GM23338 (cell line): ENCODE data around the gene YIF1A. TPM values are rescaled to one million over a fixed set of nuclear protein-coding genes. Genes with fewer than 3 reads are reported as not detected.

Experiments
- ATAC-seq: fragments of 200-7000 bp; cut with Tn5 transposase; 3 replicates; pipeline ENCODE4 v1.9.1; 2020
- DNase-seq: peaks from one replicate; pipeline ENCODE4 v3.0.0-alpha.2; 2015; ENCODE audit warnings: low spot score
- H2AFZ ChIP-seq: fragments of 200-600 bp; sonication (generic); 2 replicates; pipeline ENCODE4 v1.8.0; 2016; ENCODE audit warnings: antibody characterized with exemption, mild to moderate bottlenecking, moderate library complexity
- H3F3A ChIP-seq: fragments of 200-600 bp; sonication (generic); replicated peaks from 2 replicates; pipeline ENCODE4 v1.8.0; 2017; ENCODE audit warnings: antibody characterized with exemption, mixed run types, low read depth
- H3K27ac ChIP-seq: fragments of 200-600 bp; sonication (generic); 2 replicates; pipeline ENCODE4 v1.6.1; 2016; ENCODE audit warnings: low read depth
- H3K27me3 ChIP-seq: fragments of 200-600 bp; sonication (generic); 2 replicates; pipeline ENCODE4 v1.8.0; 2016; ENCODE audit warnings: mild to moderate bottlenecking, mixed run types, moderate library complexity; ENCODE audit not compliant: insufficient read depth
- H3K36me3 ChIP-seq: fragments of 200-600 bp; sonication (generic); 2 replicates; pipeline ENCODE4 v1.8.0; 2016; ENCODE audit warnings: mild to moderate bottlenecking; ENCODE audit not compliant: insufficient read depth
- H3K4me1 ChIP-seq: fragments of 200-600 bp; sonication (generic); 2 replicates; pipeline ENCODE4 v1.8.0; 2016; ENCODE audit warnings: mild to moderate bottlenecking, moderate library complexity; ENCODE audit not compliant: insufficient read depth
- H3K4me2 ChIP-seq: fragments of 200-600 bp; sonication (generic); 2 replicates; pipeline ENCODE4 v1.7.1; 2017; ENCODE audit warnings: mixed run types
- H3K4me3 ChIP-seq: fragments of 200-600 bp; sonication (generic); 2 replicates; pipeline ENCODE4 v1.6.1; 2016; ENCODE audit warnings: mixed run types
- H3K79me2 ChIP-seq: fragments of 200-600 bp; sonication (generic); replicated peaks from 2 replicates; pipeline ENCODE4 v1.8.0; 2017; ENCODE audit warnings: mild to moderate bottlenecking; ENCODE audit not compliant: insufficient read depth
- H3K9me2 ChIP-seq: fragments of 200-600 bp; sonication (generic); 2 replicates; pipeline ENCODE4 v1.8.0; 2017; ENCODE audit not compliant: insufficient read depth
- H4K20me1 ChIP-seq: fragments of 200-600 bp; sonication (generic); replicated peaks from 2 replicates; pipeline ENCODE4 v1.8.0; 2017; ENCODE audit warnings: mild to moderate bottlenecking; ENCODE audit not compliant: insufficient read depth
- H3K27ac Mint-ChIP-seq: 2 replicates; pipeline ENCODE4 v1.8.0; 2020; ENCODE audit warnings: inconsistent platforms, mild to moderate bottlenecking, moderate library complexity, mixed read lengths
- H3K27me3 Mint-ChIP-seq: 3 replicates; pipeline ENCODE4 v1.8.0; 2022; ENCODE audit warnings: low read depth, mild to moderate bottlenecking, moderate library complexity, mixed read lengths, inconsistent platforms; ENCODE audit not compliant: insufficient read depth, poor library complexity
- H3K36me3 Mint-ChIP-seq: 3 replicates; pipeline ENCODE4 v1.8.0; 2021; ENCODE audit warnings: low read depth, mild to moderate bottlenecking, inconsistent platforms, moderate library complexity, mixed read lengths
- H3K4me1 Mint-ChIP-seq: 3 replicates; pipeline ENCODE4 v1.8.0; 2020; ENCODE audit warnings: mild to moderate bottlenecking, inconsistent platforms, mixed read lengths
- H3K4me3 Mint-ChIP-seq: 3 replicates; pipeline ENCODE4 v1.8.0; 2021; ENCODE audit warnings: moderate library complexity, mild to moderate bottlenecking, inconsistent platforms, mixed read lengths
- H3K9me3 Mint-ChIP-seq: 3 replicates; pipeline ENCODE4 v1.8.0; 2020; ENCODE audit warnings: moderate library complexity, mild to moderate bottlenecking, inconsistent platforms, mixed read lengths
- CREB1 ChIP-seq: fragments of 250-450 bp; sonication (Bioruptor Pico); IDR thresholded peaks from 2 replicates; pipeline ENCODE4 v1.5.0; 2020; ENCODE audit warnings: low read depth, mild to moderate bottlenecking, moderate library complexity
- EZH2 ChIP-seq: fragments of 200-600 bp; sonication (generic); IDR thresholded peaks from one replicate; pipeline ENCODE4 v1.8.0; 2017; ENCODE audit warnings: antibody characterized with exemption, mild to moderate bottlenecking, low read depth; ENCODE audit not compliant: unreplicated experiment
- EZH2phosphoT487 ChIP-seq: fragments of 200-600 bp; sonication (generic); IDR thresholded peaks from one replicate; pipeline ENCODE4 v1.8.1; 2018; ENCODE audit warnings: antibody characterized with exemption; ENCODE audit not compliant: unreplicated experiment
- JUNB ChIP-seq: IDR thresholded peaks from one replicate; pipeline ENCODE4 v1.6.1; 2016; ENCODE audit warnings: antibody characterized with exemption; ENCODE audit not compliant: unreplicated experiment
- POLR2AphosphoS5 ChIP-seq: IDR thresholded peaks from 2 replicates; pipeline ENCODE4 v1.6.1; 2016; ENCODE audit warnings: antibody characterized with exemption, low read depth
- STAT1 ChIP-seq: IDR thresholded peaks from one replicate; pipeline ENCODE4 v1.6.1; 2016; ENCODE audit warnings: antibody characterized with exemption; ENCODE audit not compliant: unreplicated experiment
- ZNF114 ChIP-seq: fragments of 250-450 bp; sonication (Bioruptor Pico); IDR thresholded peaks from 2 replicates; pipeline ENCODE4 v1.5.0; 2020; ENCODE audit warnings: mild to moderate bottlenecking, moderate library complexity
- ZNF331 ChIP-seq: fragments of 250-450 bp; sonication (Bioruptor Pico); IDR thresholded peaks from 2 replicates; pipeline ENCODE4 v1.5.0; 2020; ENCODE audit warnings: low read depth, mild to moderate bottlenecking, moderate library complexity
- polyA plus RNA-seq: library from polyadenylated mRNA; unstranded; fragments of >200 nt; fragmentation: Nextera tagmentation; extraction: Ambion mirVana; gene quantifications from 2 replicates; pipeline ENCODE4 v1.2.1, GENCODE V29; 2016
- total RNA-seq: library from RNA; depleted of rRNA; stranded (reverse); fragments of >200 nt; shearing (Covaris generic); gene quantifications from 2 replicates; pipeline ENCODE4 v1.2.3, GENCODE V29; 2014
- TF ChIP-seq, protein P1 (sequence below), 2 experiments: fragments of 200-600 bp in 1 of 2; sonication (generic) in 1 of 2; conservative IDR thresholded peaks; 2 replicates each; pipeline versions ENCODE4 v1.5.1 to v1.6.1; 2016 to 2017; ENCODE audit warnings: antibody characterized with exemption in 2 of 2, low read depth in 2 of 2, mild to moderate bottlenecking in 2 of 2, moderate library complexity in 1 of 2
- TF ChIP-seq, protein P2 (sequence below): IDR thresholded peaks from one replicate; pipeline ENCODE4 v1.6.1; 2018; ENCODE audit warnings: antibody characterized with exemption; ENCODE audit not compliant: unreplicated experiment

Gene YIF1A
- total and polyA plus RNA-seq, 2 experiments from 2014 or later = 75.6 to 87.0 TPM

DNA sequence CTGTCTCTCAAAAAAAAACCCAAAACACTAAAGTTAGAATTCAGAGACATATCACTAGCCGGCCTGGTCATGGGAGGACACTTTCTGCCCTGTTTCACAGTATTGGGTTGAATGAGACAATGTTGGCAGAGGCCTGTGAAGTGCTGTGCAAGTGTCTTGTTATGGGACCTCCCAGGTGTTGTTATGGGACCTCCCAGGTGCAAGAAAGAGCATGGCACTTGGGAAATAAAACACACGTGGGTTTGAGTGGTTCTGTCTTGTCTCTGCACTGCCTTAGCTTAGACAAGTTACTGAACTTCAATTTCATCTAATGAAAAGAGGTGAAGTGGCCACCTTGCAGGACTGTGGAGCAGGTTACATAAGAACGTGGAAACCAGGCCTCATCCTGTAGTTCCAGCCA, 49.4 kb downstream of the YIF1A start:
- Histone ChIP-seq H3K4me3 (no peak overlapping the region), H3K27me3 (no peaks in the 10 kb centered on the region), H3K9me2 (no peaks in the 10 kb centered on the region), H3K4me2 (no peak overlapping the region), H3K36me3 (no peaks in the 10 kb centered on the region), H3K27ac (no peak overlapping the region), H2AFZ (no peak overlapping the region), H3K4me1 (no peaks in the 10 kb centered on the region), H4K20me1 (no peaks in the 10 kb centered on the region; the same call in 1 of the 2 replicates), H3F3A (0 out of 2 replicates have a peak, but pooled peaks cover 4% of the 10 kb centered on the region), H3K79me2 (no peaks in the 10 kb centered on the region)
- Mint-ChIP-seq H3K27me3 (peaks cover 13% of the 10 kb centered on the region), H3K36me3 (no peaks in the 10 kb centered on the region; the same call in 1 of the 3 replicates), H3K4me1 (peaks cover 2% of the 10 kb centered on the region; the same call in 1 of the 3 replicates), H3K27ac (no peak overlapping the region), H3K4me3 (no peak overlapping the region), H3K9me3 (no peaks in the 10 kb centered on the region)
- DNase-seq (no peak), ATAC-seq (no peak)
- TF ChIP-seq, protein P1, sequence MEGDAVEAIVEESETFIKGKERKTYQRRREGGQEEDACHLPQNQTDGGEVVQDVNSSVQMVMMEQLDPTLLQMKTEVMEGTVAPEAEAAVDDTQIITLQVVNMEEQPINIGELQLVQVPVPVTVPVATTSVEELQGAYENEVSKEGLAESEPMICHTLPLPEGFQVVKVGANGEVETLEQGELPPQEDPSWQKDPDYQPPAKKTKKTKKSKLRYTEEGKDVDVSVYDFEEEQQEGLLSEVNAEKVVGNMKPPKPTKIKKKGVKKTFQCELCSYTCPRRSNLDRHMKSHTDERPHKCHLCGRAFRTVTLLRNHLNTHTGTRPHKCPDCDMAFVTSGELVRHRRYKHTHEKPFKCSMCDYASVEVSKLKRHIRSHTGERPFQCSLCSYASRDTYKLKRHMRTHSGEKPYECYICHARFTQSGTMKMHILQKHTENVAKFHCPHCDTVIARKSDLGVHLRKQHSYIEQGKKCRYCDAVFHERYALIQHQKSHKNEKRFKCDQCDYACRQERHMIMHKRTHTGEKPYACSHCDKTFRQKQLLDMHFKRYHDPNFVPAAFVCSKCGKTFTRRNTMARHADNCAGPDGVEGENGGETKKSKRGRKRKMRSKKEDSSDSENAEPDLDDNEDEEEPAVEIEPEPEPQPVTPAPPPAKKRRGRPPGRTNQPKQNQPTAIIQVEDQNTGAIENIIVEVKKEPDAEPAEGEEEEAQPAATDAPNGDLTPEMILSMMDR (conservative IDR thresholded peaks at IDR 0.05; ENCODE audit: low read depth in 2 of 2) = no peak

DNA sequence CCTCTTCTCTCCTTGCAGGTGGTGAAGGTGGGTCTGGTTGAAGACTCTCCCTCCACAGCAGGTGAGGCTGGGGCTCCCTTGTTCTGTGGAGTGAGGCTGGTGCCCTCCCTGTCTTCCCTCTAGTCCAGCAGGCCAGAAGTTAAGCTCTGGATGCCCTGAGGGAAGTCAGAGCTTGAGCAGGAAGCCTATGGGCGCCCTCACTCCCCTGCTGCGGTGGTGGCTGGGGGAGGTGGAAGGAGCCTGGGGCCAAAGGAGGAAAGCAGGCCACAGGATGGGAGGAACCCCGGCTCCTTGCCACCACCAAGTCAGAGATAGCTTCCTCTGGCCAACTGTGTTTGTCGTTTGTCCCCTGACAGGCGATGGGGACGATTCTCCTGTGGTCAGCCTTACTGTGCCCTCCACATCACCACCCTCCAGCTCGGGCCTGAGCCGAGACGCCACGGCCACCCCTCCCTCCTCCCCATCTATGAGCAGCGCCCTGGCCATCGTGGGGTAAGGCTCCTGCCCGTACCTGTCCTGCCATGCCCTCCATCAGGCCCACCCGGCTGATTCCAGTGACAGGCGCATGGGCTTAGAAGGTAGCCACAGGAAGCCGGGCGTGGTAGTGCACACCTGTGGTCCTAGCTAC, 50.0 kb downstream of the YIF1A start:
- Mint-ChIP-seq H3K9me3 (no peaks in the 10 kb centered on the region), H3K36me3 (peaks cover 2% of the 10 kb centered on the region; the same call in 1 of the 3 replicates), H3K4me3 (no peak overlapping the region), H3K27ac (no peak overlapping the region), H3K4me1 (peaks cover 2% of the 10 kb centered on the region; the same call in 1 of the 3 replicates), H3K27me3 (peaks cover 10% of the 10 kb centered on the region)
- Histone ChIP-seq H3K4me2 (no peak overlapping the region), H2AFZ (no peak overlapping the region), H3K9me2 (no peaks in the 10 kb centered on the region), H4K20me1 (no peaks in the 10 kb centered on the region; the same call in 1 of the 2 replicates), H3K79me2 (no peaks in the 10 kb centered on the region), H3K4me3 (no peak overlapping the region), H3K27ac (no peak overlapping the region), H3K4me1 (no peaks in the 10 kb centered on the region), H3K36me3 (no peaks in the 10 kb centered on the region; the same call in 1 of the 2 replicates), H3K27me3 (no peaks in the 10 kb centered on the region), H3F3A (0 out of 2 replicates have a peak, but pooled peaks cover 4% of the 10 kb centered on the region)
- ATAC-seq (no peak), DNase-seq (no peak)
- TF ChIP-seq EZH2phosphoT487 (no peak), ZNF114 (CRISPR knock-in tag) (no peak), STAT1 (no peak), JUNB (no peak), POLR2AphosphoS5 (no peak), ZNF331 (CRISPR knock-in tag) (no peak), EZH2 (no peak), CREB1 (CRISPR knock-in tag) (no peak)
- TF ChIP-seq, protein P1 (conservative IDR thresholded peaks at IDR 0.05; ENCODE audit: low read depth in 2 of 2) = no peak
- TF ChIP-seq, protein P2, sequence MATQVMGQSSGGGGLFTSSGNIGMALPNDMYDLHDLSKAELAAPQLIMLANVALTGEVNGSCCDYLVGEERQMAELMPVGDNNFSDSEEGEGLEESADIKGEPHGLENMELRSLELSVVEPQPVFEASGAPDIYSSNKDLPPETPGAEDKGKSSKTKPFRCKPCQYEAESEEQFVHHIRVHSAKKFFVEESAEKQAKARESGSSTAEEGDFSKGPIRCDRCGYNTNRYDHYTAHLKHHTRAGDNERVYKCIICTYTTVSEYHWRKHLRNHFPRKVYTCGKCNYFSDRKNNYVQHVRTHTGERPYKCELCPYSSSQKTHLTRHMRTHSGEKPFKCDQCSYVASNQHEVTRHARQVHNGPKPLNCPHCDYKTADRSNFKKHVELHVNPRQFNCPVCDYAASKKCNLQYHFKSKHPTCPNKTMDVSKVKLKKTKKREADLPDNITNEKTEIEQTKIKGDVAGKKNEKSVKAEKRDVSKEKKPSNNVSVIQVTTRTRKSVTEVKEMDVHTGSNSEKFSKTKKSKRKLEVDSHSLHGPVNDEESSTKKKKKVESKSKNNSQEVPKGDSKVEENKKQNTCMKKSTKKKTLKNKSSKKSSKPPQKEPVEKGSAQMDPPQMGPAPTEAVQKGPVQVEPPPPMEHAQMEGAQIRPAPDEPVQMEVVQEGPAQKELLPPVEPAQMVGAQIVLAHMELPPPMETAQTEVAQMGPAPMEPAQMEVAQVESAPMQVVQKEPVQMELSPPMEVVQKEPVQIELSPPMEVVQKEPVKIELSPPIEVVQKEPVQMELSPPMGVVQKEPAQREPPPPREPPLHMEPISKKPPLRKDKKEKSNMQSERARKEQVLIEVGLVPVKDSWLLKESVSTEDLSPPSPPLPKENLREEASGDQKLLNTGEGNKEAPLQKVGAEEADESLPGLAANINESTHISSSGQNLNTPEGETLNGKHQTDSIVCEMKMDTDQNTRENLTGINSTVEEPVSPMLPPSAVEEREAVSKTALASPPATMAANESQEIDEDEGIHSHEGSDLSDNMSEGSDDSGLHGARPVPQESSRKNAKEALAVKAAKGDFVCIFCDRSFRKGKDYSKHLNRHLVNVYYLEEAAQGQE = no peak
